ENCODE results near the gene PUSL1. TPM values are rescaled to one million over a fixed set of nuclear protein-coding genes. Genes with fewer than 3 reads are reported as not detected.

PUSL1 gene
- total RNA-seq, 1 donor from 2014 or later, result 11.1 TPM

DNA sequence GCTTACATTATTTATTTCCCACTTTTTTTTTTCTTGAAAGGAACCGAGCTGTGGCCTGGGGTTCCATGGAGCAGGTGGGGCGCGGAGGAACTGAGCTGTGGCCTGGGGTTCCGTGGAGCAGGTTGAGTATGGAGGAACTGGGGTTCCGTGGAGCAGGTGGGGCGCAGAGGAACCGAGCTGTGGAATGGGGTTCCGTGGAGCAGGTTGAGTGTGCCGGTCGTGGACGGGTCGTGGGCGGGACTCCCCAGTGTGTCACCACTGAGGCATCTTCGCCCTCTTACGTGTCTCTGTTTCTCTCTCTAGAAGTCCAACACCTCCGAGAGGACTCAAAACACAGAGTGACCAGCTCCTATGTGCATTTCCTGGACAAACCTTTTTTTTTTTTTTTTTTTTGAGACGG lies 29.4 kb upstream of the PUSL1 start:
- DNase-seq, result no peak

DNA sequence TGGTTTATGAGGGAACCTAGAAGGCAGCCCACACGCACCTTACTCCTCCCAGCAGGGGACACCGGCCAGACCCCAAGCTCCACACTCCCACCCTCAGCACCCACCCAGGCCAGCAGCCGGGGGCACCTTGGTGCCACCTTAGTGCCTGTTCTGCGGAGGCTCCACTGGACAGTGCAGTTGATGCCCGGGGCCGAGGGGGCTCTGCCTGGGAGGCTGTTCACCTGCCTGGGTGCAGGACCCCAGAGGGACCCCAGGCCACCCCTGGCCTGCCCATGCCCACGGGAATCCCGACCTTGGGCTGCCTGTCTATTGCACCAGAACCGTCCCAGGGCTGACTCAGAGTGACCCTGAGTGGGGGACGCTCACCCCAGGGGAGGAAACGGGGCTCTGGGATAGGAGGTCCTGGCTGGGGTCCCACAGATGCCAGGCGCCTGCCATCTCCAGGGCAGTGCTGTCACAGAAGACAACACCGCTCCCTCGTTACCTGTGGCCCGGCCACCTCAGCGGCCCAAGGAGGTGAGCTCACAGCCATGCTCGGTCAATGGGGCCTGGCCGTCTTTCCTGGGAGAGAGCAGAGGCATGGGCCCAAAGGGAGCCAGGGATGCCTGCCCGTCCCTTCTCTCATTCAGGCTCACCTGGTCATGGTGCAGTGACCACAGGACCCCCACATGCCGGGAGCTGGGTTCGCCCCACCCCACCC lies 27.5 kb upstream of the PUSL1 start:
- no peak for DNase-seq

DNA sequence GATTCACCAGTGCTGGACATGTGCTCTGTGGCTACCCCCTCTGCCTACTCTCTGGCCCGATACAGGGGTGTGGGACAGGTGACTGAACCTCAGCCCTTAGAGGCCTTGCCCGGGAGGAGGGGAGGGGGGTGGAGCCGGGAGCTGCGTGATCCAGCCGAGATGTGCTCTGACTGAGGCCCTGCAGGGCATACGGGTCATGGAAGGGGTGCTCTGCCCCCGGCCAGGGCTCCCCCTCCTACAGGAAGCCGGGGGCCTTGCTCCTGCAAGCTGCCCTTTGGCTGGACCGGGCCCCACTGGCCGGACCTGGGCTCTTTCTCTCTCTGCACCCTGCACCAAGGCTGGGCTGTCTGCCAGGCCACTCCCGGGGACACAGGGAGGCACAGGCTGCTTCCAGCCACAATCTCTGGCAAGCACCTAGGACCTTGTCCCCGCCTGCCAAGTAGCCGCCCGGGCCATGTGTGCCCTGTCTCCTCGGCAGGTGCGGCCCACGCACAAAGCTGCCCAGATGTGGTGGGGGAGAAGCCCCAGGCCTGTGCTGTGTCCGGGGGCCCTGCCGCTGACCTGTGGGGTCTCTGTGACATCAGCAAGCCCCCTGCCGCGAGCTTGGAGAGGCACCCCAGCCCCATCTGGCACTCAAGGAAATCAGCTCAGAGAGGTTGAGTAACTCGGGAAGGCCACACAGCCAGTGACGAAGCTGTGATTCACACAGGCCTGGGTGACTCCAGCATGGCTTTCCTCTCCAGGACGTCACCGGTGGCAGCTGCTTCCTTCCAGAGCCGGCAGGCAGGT lies 26.7 kb upstream of the PUSL1 start:
- peak; percentile 78 for DNase-seq

DNA sequence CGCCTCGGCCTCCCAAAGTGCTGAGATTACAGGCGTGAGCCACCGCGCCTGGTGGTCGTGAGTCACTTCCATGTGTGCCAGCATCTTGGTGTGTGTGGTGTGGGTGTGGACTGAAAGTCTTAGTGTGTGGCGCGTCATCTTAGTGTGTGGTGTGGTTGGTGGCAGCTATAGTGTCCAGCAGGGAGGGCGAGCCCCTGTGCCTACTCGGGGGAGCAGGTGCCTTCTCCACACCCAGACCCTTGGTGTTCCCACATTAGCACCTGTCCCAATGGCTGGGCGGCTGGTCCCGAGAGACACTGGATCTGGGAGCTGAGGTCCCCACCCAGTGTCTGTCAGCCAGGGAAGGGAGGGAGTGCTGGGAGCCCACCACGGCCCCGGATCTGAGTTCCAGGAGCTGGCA lies 25.4 kb upstream of the PUSL1 start:
- DNase-seq, result peak; percentile 39

DNA sequence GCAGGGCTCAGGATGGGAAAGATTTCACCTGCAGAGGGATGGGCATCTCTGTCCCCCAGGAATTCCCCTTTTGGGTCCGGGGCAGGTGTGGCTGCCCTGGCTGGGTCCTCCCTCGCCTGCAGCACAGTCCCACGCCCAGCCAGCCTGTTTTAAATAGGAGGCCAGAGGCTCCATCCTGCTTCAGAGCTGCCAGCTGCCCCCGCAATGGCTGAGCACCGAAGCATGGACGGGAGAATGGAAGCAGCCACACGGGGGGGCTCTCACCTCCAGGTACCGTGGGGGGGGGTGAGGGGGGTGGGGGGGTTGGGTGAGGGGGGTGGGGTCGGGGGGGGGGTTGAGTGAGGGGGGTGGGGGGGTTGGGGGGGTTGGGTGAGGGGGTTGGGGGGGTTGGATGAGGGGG lies 24.6 kb upstream of the PUSL1 start:
- peak; percentile 36 for DNase-seq

DNA sequence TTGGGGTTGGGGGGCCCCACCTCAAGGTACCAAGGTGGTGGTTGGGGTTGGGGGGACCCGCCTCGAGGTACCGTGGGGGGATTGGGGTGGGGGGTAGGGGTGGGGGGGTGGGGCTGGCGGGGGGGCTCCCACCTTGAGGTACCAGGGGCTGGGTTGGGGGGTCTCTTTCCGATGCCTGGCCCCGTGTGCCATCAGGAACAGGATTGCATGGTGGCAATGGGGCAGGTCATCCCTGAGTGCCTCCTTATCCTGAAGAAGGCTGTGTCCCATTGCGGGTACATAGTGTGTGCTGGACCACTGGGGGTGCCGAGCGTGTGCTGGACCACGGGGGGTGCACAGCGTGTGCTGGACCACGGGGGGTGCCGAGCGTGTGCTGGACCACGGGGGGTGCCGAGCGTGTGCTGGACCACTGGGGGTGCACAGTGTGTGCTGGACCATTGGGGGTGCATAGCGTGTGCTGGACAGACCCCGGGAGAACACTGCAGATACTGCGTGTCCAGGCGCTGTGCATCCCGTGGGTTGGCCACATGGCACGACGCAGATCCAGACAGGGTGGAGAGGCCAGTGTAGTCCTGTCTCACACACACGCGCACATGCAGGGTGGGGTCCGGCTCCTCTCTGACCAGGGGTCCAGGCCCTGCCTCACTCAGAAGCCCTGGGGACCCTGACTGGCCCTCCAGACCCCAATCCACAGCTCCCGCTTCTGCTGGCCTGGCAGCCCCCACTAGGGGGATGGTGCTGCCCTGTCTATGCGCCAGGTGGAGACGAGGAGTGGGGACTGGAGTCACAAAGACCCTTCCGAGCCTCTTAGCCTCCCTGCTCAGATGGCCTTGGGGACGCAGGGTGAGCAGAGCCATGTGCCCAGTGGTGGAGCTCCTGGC lies 23.9 kb upstream of the PUSL1 start:
- no peak for DNase-seq

DNA sequence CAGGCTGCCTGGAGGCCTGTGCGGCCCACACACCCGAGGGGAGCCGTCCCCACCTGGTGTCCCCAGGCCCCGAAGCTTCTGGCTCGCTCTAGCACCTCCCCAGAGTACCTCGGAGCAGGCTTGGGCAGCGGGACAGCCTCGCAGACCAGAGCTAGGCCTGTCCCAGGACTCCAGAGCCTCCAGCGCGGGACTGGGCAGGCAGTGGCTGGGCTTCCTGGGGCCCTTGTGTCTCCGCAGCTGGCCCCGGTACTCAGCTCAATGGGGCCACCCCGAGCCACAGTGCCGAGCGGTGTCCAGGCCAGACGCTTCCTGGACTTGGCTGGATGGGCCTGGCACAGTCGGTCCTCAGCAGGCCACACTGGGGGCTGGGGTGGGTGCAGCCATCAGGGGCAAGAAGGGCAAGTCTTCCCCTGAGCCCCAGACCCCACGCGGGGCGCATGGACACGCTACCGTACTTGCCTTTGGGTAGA lies 23.3 kb upstream of the PUSL1 start:
- DNase-seq, result no peak

DNA sequence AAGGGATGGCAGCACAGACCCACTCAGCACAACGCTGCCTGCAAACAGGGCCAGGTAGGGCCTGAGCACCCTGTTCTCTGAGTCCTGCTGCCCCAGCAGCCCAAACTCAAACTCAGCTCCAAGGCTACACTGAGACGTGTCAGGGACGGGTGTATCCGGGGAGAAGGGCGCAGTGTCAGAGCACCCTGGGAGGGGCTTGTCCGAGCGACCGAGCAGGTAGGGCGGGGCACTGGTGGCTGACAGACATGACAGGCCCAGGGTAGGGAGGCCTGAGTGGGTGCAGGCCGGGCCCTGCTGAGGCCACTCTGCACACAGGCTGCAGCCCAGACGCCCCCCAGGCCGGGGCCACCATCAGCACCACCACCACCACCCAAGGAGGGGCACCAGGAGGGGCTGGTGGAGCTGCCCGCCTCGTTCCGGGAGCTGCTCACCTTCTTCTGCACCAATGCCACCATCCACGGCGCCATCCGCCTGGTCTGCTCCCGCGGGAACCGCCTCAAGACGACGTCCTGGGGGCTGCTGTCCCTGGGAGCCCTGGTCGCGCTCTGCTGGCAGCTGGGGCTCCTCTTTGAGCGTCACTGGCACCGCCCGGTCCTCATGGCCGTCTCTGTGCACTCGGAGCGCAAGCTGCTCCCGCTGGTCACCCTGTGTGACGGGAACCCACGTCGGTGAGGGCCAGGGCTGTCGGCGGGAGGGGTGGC lies 22.6 kb upstream of the PUSL1 start:
- DNase-seq, result no peak

DNA sequence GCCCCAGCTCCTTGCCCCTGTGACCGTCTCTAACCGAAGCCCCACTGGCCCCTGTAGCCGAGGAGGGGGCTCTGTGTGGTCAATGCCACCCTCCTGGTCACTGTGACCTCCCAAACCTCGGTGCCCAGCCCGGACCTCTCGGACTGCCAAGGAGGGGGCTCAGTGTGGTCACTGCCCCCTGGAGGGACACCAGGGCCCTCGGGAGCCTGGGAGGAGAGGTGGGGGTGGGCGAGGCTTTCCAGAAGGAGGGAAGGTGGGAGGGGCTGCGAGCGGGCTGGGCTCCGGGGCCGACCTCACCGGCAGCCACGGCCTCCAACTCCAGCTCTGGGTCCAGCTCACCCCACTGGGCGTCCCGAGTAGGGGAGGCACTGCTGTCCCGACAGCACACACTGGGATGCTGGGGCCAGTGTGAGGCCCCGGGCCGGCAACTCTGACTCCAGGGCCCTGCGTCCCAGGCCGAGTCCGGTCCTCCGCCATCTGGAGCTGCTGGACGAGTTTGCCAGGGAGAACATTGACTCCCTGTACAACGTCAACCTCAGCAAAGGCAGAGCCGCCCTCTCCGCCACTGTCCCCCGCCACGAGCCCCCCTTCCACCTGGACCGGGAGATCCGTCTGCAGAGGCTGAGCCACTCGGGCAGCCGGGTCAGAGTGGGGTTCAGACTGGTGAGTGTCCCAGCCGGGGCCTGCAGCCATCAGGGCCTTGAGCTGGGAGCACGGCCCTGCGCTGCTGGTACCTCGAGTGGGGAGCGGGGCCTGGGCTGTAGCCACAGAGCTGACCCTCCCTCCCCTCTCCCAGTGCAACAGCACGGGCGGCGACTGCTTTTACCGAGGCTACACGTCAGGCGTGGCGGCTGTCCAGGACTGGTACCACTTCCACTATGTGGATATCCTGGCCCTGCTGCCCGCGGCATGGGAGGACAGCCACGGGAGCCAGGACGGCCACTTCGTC lies 21.8 kb upstream of the PUSL1 start:
- no peak for DNase-seq

DNA sequence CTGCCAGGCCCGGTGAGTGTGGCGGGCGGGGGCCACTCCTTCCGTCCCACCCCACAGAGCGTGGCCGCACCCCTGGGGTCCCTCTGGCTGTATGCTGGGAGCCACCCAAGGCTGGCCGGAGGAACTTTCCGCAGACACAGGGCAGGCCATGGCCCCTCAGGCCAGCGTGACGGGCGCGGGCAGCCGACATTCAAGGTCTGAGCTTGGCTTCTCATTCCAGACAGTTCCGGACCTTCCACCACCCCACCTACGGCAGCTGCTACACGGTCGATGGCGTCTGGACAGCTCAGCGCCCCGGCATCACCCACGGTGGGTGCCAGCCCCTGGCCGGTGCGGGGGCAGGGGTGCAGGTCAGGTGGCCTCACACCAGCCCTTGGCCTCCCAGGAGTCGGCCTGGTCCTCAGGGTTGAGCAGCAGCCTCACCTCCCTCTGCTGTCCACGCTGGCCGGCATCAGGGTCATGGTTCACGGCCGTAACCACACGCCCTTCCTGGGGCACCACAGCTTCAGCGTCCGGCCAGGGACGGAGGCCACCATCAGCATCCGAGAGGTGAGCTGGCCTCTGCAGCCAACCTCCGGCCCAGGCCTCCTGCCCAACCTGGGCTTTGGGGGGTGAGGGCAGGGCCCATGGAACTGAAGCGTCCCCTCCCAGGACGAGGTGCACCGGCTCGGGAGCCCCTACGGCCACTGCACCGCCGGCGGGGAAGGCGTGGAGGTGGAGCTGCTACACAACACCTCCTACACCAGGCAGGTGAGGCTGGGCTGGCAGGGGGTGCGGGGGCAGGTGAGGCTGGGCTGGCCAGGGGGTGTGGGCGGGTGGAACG lies 20.9 kb upstream of the PUSL1 start:
- DNase-seq, result no peak

DNA sequence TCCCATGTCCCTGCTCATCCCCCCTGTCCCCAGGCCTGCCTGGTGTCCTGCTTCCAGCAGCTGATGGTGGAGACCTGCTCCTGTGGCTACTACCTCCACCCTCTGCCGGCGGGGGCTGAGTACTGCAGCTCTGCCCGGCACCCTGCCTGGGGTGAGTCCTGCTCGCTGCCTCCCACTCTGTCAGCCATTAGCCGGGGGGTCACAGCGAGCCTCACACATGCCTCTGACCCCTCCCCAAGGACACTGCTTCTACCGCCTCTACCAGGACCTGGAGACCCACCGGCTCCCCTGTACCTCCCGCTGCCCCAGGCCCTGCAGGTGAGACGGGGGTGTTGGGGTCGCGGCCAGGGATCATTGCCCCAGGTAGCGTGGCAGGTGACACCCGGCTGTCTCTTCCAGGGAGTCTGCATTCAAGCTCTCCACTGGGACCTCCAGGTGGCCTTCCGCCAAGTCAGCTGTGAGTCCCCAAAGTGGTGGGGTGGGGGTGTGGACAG lies 18.1 kb upstream of the PUSL1 start:
- DNase-seq, result peak; percentile 82

DNA sequence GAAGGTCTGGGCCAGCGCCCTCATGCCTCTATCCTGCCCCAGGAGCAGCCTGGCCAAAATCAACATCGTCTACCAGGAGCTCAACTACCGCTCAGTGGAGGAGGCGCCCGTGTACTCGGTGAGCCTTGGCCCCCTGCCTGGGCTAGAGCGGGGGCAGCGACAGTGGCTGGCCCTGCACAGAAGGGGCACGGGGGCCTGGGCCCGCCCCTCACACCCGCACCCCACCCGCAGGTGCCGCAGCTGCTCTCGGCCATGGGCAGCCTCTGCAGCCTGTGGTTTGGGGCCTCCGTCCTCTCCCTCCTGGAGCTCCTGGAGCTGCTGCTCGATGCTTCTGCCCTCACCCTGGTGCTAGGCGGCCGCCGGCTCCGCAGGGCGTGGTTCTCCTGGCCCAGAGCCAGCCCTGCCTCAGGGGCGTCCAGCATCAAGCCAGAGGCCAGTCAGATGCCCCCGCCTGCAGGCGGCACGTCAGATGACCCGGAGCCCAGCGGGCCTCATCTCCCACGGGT lies 17.3 kb upstream of the PUSL1 start:
- no peak for DNase-seq

DNA sequence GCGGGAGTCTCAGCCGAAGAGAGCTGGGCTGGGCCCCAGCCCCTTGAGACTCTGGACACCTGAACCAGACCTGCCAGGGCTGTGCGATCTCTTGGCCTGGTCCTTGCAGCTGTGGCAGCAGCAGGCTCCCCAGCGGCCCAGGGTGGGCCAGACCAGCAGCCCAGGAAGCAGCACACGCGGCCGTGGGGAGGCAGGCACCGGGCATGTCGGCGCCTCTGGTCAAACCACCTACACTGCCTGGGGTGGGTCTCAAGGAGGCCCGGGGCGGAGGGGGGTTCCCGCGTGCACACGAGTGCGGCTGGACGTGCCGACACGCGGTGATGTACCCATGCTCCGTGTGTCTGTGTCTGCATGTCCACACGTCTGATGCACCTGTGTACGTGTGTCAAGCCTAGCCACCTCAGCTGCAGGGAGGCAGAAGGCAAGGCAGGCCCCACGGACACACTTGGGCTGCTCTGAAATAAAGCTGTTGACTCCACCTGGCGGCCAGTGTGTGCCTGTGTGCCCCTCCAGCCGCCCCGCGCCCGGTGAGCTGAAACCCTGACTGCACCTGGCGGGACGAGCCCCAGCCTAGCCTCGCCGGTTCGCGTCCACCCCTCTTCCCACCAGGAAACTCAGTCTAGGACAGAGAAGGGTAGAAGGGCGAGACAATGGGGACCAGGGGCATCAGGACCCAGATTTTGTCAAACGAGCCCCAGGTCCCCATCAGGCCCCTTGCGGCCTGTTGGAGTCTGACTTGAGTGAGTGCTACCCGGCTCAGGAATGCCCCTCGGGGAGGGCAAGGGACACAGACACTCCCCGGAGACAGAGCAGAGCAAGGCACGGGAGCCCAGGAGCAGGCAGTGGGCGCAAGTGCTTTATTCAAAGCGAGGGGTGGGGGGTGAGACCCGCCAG lies 16.6 kb upstream of the PUSL1 start:
- peak; percentile 83 for DNase-seq

DNA sequence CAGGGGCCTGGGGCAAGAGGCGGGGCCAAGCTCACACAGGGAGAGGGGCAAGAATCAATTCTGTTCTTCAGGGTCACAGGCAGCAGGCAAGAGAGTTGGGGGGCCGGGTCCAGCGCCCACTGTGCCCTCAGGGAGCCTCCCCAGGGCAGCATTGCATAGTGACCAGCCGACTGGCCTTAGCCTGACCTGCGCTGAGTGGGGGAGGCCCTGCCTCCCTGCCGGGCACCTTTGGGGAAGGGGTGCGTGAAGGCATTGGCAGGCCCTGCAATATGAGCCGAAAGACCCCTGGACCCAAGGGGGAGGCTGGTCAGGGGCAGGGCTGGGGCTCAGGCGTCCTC lies 16.0 kb upstream of the PUSL1 start:
- no peak for DNase-seq

DNA sequence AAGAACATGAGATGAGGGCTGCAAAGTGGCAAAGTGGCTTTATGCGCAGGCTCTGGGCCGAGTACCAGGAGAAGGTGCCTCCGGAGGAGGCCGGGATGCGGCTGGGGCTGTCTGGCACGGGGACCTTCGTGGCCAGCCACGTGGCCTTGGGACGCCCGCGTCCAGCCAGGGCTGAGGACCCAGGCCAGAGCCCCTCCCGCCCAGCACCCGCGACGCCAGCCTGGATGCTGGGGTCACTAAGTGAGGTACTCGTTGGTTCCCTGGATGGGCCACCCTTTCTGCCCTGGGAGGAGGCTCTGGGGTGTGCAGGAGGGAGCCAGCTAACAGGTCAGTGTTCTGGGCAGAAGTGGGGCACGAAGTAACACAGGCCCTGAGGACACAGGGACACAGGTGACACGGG lies 15.5 kb upstream of the PUSL1 start:
- no peak for DNase-seq

DNA sequence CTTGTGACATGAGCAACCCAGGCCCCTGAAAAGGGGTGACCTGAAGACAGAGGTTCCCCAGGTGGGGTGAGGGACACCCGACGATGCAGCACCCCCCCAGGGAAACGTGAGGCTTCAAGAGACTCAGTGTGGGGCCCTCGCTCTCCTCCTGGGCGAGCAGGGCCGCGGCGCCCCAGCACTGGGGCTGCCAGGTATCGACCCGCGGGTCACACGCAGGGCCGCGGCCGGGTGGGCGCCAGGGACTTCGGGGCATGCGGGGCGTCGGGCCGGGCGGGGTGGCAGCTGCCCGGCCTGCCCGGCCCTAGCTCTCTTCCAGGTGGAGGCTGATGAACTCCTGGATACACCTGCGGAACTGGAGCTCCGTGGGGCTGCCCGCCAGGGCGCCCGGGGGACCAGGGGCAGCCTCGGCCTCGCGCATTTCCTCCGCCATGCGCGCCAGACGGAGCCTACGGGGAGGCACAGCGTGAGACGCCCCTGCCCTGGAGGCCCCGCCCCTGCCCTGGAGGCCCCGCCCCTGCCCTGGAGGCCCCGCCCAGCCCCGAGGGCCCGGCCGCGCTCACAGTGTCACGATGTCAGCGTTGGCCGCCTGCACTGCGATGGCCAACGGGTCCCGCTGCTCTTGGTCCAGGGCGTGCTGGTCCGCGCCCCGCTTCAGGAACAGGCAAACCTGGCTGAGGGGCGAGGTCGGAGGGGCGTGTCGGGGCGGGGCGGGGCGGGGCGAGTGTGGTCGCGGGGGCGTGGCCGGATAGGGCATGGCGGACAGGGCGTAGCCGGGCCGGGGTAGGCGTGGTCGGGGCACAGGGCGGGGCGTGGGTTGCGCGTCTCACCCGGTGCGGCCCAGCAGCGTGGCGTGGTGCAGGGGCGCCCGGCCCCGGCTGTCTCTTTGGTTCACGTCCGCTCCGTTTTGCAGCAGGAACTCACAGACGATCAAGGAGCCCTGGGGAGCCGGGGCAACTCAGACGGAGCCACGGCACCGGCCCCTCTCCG lies 14.8 kb upstream of the PUSL1 start:
- no peak for DNase-seq

DNA sequence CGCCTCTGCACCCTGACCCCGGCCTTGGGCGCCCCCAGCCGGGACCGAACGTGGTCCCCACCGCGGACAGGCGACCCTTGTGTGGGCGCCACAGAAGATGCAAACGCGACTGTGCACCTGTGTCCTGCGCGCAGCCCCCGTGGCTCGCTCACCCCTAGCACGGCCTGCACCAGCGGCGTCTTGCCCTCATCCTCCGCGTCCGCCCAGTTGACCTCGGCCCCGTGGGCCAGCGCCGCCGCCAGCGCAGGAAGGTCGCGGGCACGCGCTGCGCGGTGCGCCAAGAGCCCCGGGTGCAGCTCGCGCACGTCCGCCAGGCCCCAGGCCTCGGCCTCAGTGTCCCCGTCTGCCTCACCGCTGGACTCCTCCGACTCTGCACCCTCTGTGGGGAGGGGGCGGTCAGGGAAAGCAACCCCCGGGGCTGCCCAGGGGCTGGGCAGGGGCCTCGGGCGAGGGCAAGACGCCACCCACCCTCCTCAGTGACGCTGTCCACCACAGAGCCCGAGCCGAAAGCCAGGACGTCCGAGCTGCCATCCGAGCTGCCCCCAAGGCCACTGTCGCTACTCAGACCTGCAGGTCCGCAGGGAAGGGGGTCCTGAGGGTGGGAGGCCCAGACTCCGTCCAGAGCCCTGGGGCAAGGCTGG lies 14.0 kb upstream of the PUSL1 start:
- DNase-seq, result no peak

Measured in dermis blood vessel endothelial cell (primary cell).